Nephron (organoid): Measurements from ENCODE around the gene TNNC1.

ENCODE experiments used
- H3K27ac Mint-ChIP-seq, 3 experiments: 2 replicates each; pipeline ENCODE4 v1.8.0; 2020; ENCODE audit warnings: mixed read lengths in 3 of 3, mild to moderate bottlenecking in 2 of 3, moderate library complexity in 1 of 3
- H3K27me3 Mint-ChIP-seq: 2 replicates; pipeline ENCODE4 v1.8.0; 2021; ENCODE audit warnings: low read depth, mild to moderate bottlenecking, moderate library complexity, mixed read lengths
- H3K36me3 Mint-ChIP-seq: 2 replicates; pipeline ENCODE4 v1.8.0; 2020; ENCODE audit warnings: low read depth, mixed read lengths
- H3K4me1 Mint-ChIP-seq: 2 replicates; pipeline ENCODE4 v1.8.0; 2020; ENCODE audit warnings: mixed read lengths
- H3K4me3 Mint-ChIP-seq, 3 experiments: 2 replicates each; pipeline ENCODE4 v1.8.0; 2020; ENCODE audit warnings: mild to moderate bottlenecking in 3 of 3, mixed read lengths in 3 of 3, moderate library complexity in 2 of 3
- H3K9me3 Mint-ChIP-seq: 2 replicates; pipeline ENCODE4 v1.8.0; 2020; ENCODE audit warnings: mixed read lengths
- CTCF ChIP-seq, 3 experiments: fragments of 200-600 bp; sonication (generic); IDR thresholded peaks; one replicate each; pipeline ENCODE4 v1.5.0; 2021; ENCODE audit warnings: antibody characterized with exemption in 3 of 3; ENCODE audit not compliant: unreplicated experiment in 3 of 3

The TNNC1 gene

DNA sequence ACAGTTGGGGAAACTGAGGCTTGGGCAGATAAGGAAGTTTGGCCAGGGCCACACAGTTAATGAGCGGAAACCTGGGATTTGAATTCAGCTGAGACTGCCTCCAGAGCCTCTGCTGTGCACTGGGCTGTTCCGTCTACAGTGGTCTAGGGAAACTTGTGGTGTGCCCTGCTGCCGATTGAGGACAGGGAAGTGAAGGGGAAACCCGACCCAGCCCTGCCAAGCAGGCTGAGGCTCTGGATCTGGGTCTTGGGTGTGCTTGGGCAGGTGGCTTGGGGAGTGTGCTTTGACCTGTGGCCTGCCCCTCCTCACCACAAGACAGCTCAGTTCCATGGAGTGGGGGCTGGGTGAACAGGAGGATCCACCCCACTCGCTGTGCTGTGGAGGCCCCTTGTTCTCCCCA lies 19.2 kb upstream of the TNNC1 start:
- H3K27me3 Mint-ChIP-seq, result no peaks in the 10 kb centered on the region
- H3K36me3 Mint-ChIP-seq, result peaks cover 63% of the 10 kb centered on the region
- no peak for TF ChIP-seq CTCF (IDR thresholded peaks at IDR 0.05; ENCODE audit: unreplicated experiment in 3 of 3)
- H3K4me3 Mint-ChIP-seq, result no peak overlapping the region
- H3K9me3 Mint-ChIP-seq, result no peaks in the 10 kb centered on the region
- no peak overlapping the region for H3K27ac Mint-ChIP-seq
- peaks cover 8% of the 10 kb centered on the region for H3K4me1 Mint-ChIP-seq

- Mint-ChIP-seq H3K4me1 (peaks cover 8% of the 10 kb centered on the region), H3K36me3 (peaks cover 58% of the 10 kb centered on the region), H3K9me3 (no peaks in the 10 kb centered on the region), H3K27ac (no peak overlapping the region), H3K4me3 (no peak overlapping the region), H3K27me3 (no peaks in the 10 kb centered on the region)
- peak in 1 of 3 experiments; percentile 3 for TF ChIP-seq CTCF (IDR thresholded peaks at IDR 0.05; ENCODE audit: unreplicated experiment in 3 of 3)
These were observed 18.6 kb upstream of the TNNC1 start for GRCh38 chr3:52472239-52473000.

GRCh38 chr3:52471371-52472238 lies 17.8 kb upstream of the TNNC1 start:
- H3K4me1 Mint-ChIP-seq, result peaks cover 8% of the 10 kb centered on the region
- peaks cover 56% of the 10 kb centered on the region for H3K36me3 Mint-ChIP-seq
- H3K27ac Mint-ChIP-seq, result no peak overlapping the region
- no peaks in the 10 kb centered on the region for H3K9me3 Mint-ChIP-seq
- H3K27me3 Mint-ChIP-seq, result no peaks in the 10 kb centered on the region
- TF ChIP-seq CTCF (IDR thresholded peaks at IDR 0.05; ENCODE audit: unreplicated experiment in 3 of 3), result peak; percentile 46 to 51 (median 47)
- no peak overlapping the region for H3K4me3 Mint-ChIP-seq

DNA sequence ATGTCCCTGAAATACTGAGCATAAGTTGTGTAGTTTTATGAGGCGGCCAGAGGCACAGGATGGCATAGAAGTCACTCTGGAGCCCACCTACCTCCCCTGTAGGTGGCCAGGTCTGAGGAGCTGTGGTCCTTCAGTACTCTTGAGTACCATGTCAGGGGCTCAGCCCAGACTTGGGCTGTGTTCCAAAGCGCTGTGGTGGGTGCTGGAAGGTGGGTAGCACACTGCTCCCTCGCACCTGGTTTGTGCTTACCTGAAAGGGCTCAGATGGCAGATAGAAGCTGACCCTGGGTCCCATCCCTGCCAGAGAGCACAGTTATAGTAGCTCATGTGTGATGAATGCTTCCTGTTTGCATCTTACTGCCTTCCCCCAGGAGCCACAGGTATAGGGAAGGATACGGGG lies 17.1 kb upstream of the TNNC1 start:
- peaks cover 56% of the 10 kb centered on the region for H3K36me3 Mint-ChIP-seq
- peaks cover 9% of the 10 kb centered on the region for H3K4me1 Mint-ChIP-seq
- no peak for TF ChIP-seq CTCF (IDR thresholded peaks at IDR 0.05; ENCODE audit: unreplicated experiment in 3 of 3)
- no peak overlapping the region for H3K4me3 Mint-ChIP-seq
- no peak overlapping the region for H3K27ac Mint-ChIP-seq
- H3K9me3 Mint-ChIP-seq, result no peaks in the 10 kb centered on the region
- H3K27me3 Mint-ChIP-seq, result no peaks in the 10 kb centered on the region

- Mint-ChIP-seq H3K36me3 (peaks cover 48% of the 10 kb centered on the region), H3K4me3 (no peak overlapping the region), H3K27ac (no peak overlapping the region), H3K27me3 (no peaks in the 10 kb centered on the region), H3K9me3 (no peaks in the 10 kb centered on the region), H3K4me1 (peaks cover 14% of the 10 kb centered on the region)
- TF ChIP-seq CTCF (IDR thresholded peaks at IDR 0.05; ENCODE audit: unreplicated experiment in 3 of 3), result no peak
These were observed 15.2 kb upstream of the TNNC1 start for GRCh38 chr3:52469001-52469400.
